SK-N-SH (cell line): ENCODE measurements around the gene WFIKKN1. TPM values are rescaled to one million over a fixed set of nuclear protein-coding genes. Genes with fewer than 3 reads are reported as not detected.

Experiments used
- CHD2 ChIP-seq: fragments of 150-350 bp; IDR thresholded peaks from 2 replicates; pipeline ENCODE4 v1.6.1; 2018; ENCODE audit warnings: low read length; ENCODE audit not compliant: partially characterized antibody
- CTCF ChIP-seq: fragments of 200-600 bp; sonication (generic); IDR thresholded peaks from 2 replicates; pipeline ENCODE4 v1.6.1; 2017; ENCODE audit warnings: antibody characterized with exemption, mild to moderate bottlenecking, moderate library complexity
- EZH2phosphoT487 ChIP-seq: fragments of 200-600 bp; sonication (generic); IDR thresholded peaks from 2 replicates; pipeline ENCODE4 v1.6.1; 2017; ENCODE audit warnings: low read depth, mixed run types, mild to moderate bottlenecking, antibody characterized with exemption, moderate library complexity, borderline replicate concordance
- FOSL2 ChIP-seq: IDR thresholded peaks from 2 replicates; pipeline ENCODE4 v1.4.0; 2012; ENCODE audit warnings: low read depth, mild to moderate bottlenecking, moderate library complexity, borderline replicate concordance
- FOXJ3 ChIP-seq: sonication (generic); formaldehyde crosslinking; IDR thresholded peaks from 2 replicates; pipeline ENCODE4 v1.5.1; 2020; ENCODE audit warnings: mild to moderate bottlenecking, missing genetic modification reagents
- FOXM1 ChIP-seq: IDR thresholded peaks from 2 replicates; pipeline ENCODE4 v1.4.0; 2012; ENCODE audit warnings: low read depth, mild to moderate bottlenecking
- GABPA ChIP-seq: IDR thresholded peaks from 2 replicates; pipeline ENCODE4 v1.4.0; 2012; ENCODE audit warnings: low read depth, mild to moderate bottlenecking
- JUND ChIP-seq: IDR thresholded peaks from 2 replicates; pipeline ENCODE4 v1.4.0; 2012
- PBX3 ChIP-seq: IDR thresholded peaks from 2 replicates; pipeline ENCODE4; 2012
- REST ChIP-seq: IDR thresholded peaks from 2 replicates; pipeline ENCODE4 v1.6.1; 2012; ENCODE audit warnings: mild to moderate bottlenecking, low read depth, low read length, moderate library complexity
- SIN3A ChIP-seq: IDR thresholded peaks from 2 replicates; pipeline ENCODE4 v1.6.1; 2012; ENCODE audit warnings: low read depth, mild to moderate bottlenecking, low read length, moderate library complexity, borderline replicate concordance
- TAF1 ChIP-seq: IDR thresholded peaks from 2 replicates; pipeline ENCODE4 v1.6.1; 2012; ENCODE audit warnings: low read depth, mild to moderate bottlenecking, low read length, moderate library complexity, borderline replicate concordance
- TCF12 ChIP-seq: IDR thresholded peaks from 2 replicates; pipeline ENCODE4 v1.4.0; 2012
- TEAD4 ChIP-seq: IDR thresholded peaks from 2 replicates; pipeline ENCODE4 v1.4.0; 2012; ENCODE audit warnings: mild to moderate bottlenecking, borderline replicate concordance; ENCODE audit not compliant: insufficient read depth
- polyA plus RNA-seq, 3 experiments: library from polyadenylated mRNA; depleted of rRNA; stranded (reverse); fragments of >200 nt; gene quantifications; 2 replicates each; pipeline ENCODE4 v1.2.3, GENCODE V29; 2012

Gene WFIKKN1
- polyA plus RNA-seq, 1 of the 3 experiments (the other 2 are of a cell fraction), result 0.16 TPM

GRCh38 chr16:681746-682427 lies 51.1 kb downstream of the WFIKKN1 start (continued):
- TF ChIP-seq EZH2phosphoT487, result no peak
- TF ChIP-seq CHD2, result no peak
- no peak for TF ChIP-seq CTCF
- TF ChIP-seq FOXM1, result no peak
- TF ChIP-seq FOSL2, result no peak
- 0 out of 2 replicates have a peak, but pooled peaks have one; percentile 3 for TF ChIP-seq JUND
- no peak for TF ChIP-seq GABPA
- no peak for TF ChIP-seq REST
- TF ChIP-seq TAF1, result no peak
- no peak for TF ChIP-seq SIN3A
- no peak for TF ChIP-seq TEAD4
- TF ChIP-seq TCF12, result 0 out of 2 replicates have a peak, but pooled peaks have one; percentile 10
- no peak for TF ChIP-seq FOXJ3
- no peak for TF ChIP-seq PBX3
